GM18519 (cell line): ENCODE results near the gene UVSSA.

Experiments
- ATAC-seq: cut with Tn5 transposase; IDR thresholded peaks from one replicate; pipeline ENCODE4 v1.9.1; 2021; ENCODE audit warnings: mild to moderate bottlenecking, moderate library complexity; ENCODE audit not compliant: unreplicated experiment, low FRiP score

Gene UVSSA

GRCh38 chr4:1375051-1375721 is 28.2 kb downstream of the UVSSA start:
- no peak for ATAC-seq

- ATAC-seq, result no peak
Observed at GRCh38 chr4:1375761-1376322, 28.8 kb downstream of the UVSSA start.

GRCh38 chr4:1376391-1376840 is 29.4 kb downstream of the UVSSA start:
- no peak for ATAC-seq

- ATAC-seq, result no peak
Observed at GRCh38 chr4:1376841-1377605, 30.0 kb downstream of the UVSSA start.

- no peak for ATAC-seq
Observed at GRCh38 chr4:1377606-1378261, 30.7 kb downstream of the UVSSA start.

GRCh38 chr4:1378559-1379231 is 31.7 kb downstream of the UVSSA start:
- no peak for ATAC-seq

- ATAC-seq, result no peak
Observed at GRCh38 chr4:1379351-1379781, 32.4 kb downstream of the UVSSA start.

- ATAC-seq, result no peak
Observed at GRCh38 chr4:1379801-1380331, 32.9 kb downstream of the UVSSA start.

- no peak for ATAC-seq
Observed at GRCh38 chr4:1380368-1381151, 33.6 kb downstream of the UVSSA start.

GRCh38 chr4:1381181-1381621 is 34.2 kb downstream of the UVSSA start:
- ATAC-seq, result no peak

GRCh38 chr4:1381944-1382541 is 35.0 kb downstream of the UVSSA start:
- no peak for ATAC-seq

- no peak for ATAC-seq
Observed at GRCh38 chr4:1382776-1383727, 36.0 kb downstream of the UVSSA start.

- no peak for ATAC-seq
Observed at GRCh38 chr4:1383728-1384591, 37.0 kb downstream of the UVSSA start.

- no peak for ATAC-seq
Observed at GRCh38 chr4:1384675-1385372, 37.8 kb downstream of the UVSSA start.

GRCh38 chr4:1385373-1386340 is 38.6 kb downstream of the UVSSA start:
- no peak for ATAC-seq
